ENCODE measurements around the gene STIL.

Gene STIL

DNA sequence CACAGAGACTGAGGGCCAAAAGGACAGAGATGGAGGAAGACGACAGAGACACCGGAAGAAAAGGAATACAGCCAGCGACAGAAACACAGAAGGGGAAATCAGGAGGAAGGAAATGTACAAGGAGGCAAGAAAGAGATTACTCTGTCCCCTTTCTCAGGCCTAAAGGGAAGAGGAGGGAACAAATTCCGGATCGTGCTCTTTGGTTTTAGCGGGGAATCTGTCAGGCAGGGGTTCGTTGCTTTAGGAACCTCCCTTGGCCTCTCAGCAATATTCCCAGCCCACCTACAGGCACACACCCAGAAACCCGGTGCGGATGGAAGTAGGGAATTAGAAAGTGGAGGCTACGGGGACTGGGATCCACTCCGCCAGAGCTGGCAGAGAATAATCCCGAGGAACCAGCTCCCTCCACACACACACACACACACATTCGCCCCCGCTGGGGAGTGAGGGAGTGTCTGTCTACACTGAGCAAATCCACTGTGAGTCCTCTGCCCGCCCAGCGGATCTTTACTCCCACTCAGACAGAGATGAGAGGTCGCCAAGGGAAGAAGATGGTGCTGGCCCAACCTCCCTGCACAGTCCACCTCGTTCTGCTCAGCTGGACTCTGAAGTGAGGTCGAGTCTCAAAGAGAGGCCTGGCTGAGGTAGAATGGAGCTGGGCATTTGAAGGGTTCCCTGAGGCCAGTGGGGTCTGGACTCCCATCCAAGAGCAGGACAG is 87.7 kb downstream of the STIL start:
- peaks cover 0 to under 1% of the 10 kb centered on the region in 2 donors for H3K36me3 Mint-ChIP-seq
- H3K27me3 Mint-ChIP-seq = peaks cover 53 to 64% of the 10 kb centered on the region in 2 donors
- ATAC-seq (replicated peaks) (no peak), DNase-seq (no peak)
- H3K4me3 Mint-ChIP-seq = peak overlapping the region in 1 of 2 donors; percentile 38
- no peaks in the 10 kb centered on the region for H3K9me3 Mint-ChIP-seq
- H3K4me1 Mint-ChIP-seq = peaks cover 14 to 24% of the 10 kb centered on the region in 2 donors
- no peak overlapping the region for H3K27ac Mint-ChIP-seq

DNA sequence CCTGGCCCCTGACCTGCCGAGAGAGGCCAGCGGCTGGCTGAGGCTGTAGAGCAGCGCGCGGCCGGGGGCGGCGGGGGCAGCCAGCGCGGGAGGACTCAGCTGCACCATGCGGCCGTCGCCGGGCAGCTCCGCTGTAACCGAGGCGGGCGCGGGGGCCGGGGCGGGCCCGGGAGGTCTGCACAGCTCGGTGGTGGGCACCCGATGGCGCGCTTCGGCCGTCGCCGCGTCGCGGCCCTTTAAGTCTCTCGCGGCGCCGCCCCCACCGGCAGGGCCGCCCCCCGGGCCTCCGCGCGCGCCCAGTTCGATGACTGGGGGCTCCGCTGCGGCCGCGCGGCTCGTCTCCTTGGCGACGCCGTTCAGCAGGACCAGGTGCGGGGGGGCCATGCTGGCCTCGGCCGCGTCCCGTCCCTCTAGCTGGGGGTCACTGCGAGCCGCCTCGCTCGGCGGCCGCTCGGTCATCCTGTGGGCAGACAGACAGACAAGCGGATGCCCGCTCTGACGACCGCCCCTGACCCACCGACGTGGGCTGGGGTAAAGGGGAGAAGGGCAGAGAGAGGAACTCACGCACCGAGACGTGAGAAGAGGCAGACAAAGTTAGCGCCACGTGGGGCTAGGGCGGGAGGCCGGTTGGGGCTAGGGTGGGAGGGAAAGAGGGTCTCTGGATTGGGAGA is 88.4 kb downstream of the STIL start:
- Mint-ChIP-seq H3K4me3 (peak overlapping the region; percentile 37 to 38), H3K36me3 (no peaks in the 10 kb centered on the region), H3K27me3 (peaks cover 48 to 63% of the 10 kb centered on the region in 2 donors), H3K27ac (no peak overlapping the region), H3K9me3 (peaks cover 0 to 1% of the 10 kb centered on the region in 2 donors), H3K4me1 (peaks cover 13 to 16% of the 10 kb centered on the region in 2 donors)
- DNase-seq = no peak
- ATAC-seq (replicated peaks) = peak; percentile 15 to 27

DNA sequence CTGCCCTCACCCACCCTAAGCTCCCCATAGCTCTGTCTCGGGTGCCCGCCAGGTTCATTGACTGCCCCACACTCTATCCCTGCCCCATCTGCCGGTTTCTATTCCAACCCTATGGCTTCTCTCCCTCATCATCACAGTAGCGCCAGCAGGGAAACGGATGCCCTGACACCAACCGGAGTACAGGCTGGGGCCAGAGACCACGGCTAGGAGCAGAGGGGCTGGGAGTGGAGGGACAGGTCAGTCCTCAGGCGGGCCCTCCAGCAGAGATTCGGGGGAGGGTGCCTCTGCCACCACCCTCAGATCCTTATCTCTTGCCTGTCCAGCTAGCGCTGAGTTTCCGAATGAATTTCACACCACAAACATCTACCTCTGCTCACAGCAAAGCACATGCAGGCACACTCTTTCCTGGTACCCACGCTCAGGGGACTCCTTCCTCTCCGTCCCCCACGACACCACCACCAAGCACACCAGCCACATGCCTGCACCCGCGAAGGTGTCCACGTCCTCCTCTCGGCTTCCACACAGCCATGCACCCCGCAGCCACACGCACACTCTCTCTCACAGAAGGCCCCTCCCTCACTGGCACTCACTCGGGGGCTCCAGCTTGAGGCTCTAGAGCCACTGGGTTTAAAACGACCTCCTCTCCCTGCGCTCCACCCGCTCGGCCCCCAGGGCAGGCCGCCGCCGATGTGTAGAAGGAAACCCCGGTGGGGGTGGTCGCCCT is 89.1 kb downstream of the STIL start:
- H3K4me1 Mint-ChIP-seq = peaks cover 6 to 9% of the 10 kb centered on the region in 2 donors
- H3K4me3 Mint-ChIP-seq = no peak overlapping the region
- peak in 1 of 2 donors; percentile 12 for ATAC-seq (replicated peaks)
- no peak for DNase-seq
- peaks cover 41 to 62% of the 10 kb centered on the region in 2 donors for H3K27me3 Mint-ChIP-seq
- H3K9me3 Mint-ChIP-seq = peaks cover 0 to 1% of the 10 kb centered on the region in 2 donors
- no peak overlapping the region for H3K27ac Mint-ChIP-seq
- H3K36me3 Mint-ChIP-seq = no peaks in the 10 kb centered on the region

DNA sequence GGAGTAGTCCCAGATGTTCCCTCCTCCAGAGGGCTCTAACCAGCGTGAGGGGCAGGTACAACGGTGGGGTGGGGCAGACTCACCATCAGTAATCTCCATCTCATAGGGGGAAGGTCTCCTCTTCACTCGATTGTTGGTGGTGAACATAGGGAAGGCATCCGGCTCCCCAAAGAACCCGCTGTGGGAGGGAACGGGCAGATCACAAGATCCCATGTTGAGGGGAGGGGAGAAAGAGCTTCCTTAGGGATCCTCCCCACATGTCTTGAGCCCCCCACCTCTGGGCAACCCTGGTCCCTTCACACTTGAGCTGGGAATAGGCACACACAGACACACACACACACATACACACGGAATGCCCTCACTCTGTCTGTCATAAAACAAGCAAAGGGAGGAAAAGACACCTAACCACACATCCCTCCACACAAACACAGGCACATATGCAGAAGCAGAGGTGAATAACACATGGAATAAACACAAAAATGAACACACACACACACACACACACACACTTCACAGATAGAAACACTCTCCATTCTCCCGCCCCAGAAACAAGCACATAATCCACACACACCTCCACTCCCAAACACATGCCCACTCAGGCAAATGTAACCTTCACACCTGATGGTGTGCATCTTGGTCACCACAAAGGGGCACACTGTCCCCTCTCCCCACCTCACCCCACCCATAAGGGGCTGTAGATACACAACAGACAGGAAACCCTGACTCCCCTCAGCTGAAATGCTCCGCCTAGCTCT is 89.8 kb downstream of the STIL start:
- peaks cover 0 to 1% of the 10 kb centered on the region in 2 donors for H3K9me3 Mint-ChIP-seq
- no peak overlapping the region for H3K4me3 Mint-ChIP-seq
- H3K27me3 Mint-ChIP-seq = peaks cover 34 to 55% of the 10 kb centered on the region in 2 donors
- H3K36me3 Mint-ChIP-seq = no peaks in the 10 kb centered on the region
- DNase-seq (no peak), ATAC-seq (replicated peaks) (no peak)
- H3K4me1 Mint-ChIP-seq = peaks cover 2 to 3% of the 10 kb centered on the region in 2 donors
- no peak overlapping the region for H3K27ac Mint-ChIP-seq

DNA sequence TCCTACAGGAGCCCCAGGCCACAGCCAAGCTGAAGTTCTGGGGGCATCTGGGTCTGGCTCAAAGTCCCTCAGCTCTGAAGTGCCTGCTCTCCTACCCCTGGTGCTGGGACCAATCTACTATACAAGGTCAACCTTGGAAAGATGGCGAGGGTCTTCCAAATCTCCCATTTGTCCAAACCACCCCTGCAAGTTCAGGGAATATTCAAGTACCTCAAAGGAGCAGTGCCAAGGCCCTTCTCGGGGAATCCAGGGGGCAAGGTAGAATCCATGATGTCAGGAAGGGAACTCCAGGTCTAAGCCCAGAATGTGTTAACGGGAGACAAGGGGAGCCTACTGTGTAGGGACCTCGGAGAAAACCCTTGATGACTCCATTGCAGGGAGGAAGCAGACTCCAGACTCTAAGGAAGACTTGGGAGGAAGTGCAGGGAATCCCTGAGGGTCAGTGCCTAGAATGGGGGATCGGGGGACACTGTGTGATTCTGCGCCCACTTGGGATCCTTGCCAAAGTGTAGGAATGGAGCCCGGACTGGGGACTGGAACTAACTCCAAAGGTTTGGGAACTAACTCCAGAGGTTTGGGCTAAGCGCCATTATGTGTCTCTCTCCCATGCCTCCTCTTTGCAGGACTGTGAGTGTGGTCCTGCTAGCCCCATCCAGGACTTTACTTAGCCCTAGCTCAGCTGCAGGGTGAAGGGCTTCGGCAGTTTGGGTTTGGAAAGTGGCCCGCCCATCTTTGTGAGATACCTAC is 90.6 kb downstream of the STIL start:
- Mint-ChIP-seq H3K9me3 (peaks cover 0 to 1% of the 10 kb centered on the region in 2 donors), H3K4me1 (peaks cover 0 to 2% of the 10 kb centered on the region in 2 donors), H3K36me3 (no peaks in the 10 kb centered on the region)

GRCh38 chr1:47222476-47222875 is 91.5 kb downstream of the STIL start:
- ATAC-seq (replicated peaks) (no peak), DNase-seq (no peak)
- no peaks in the 10 kb centered on the region for H3K36me3 Mint-ChIP-seq
- H3K27ac Mint-ChIP-seq = no peak overlapping the region
- H3K4me3 Mint-ChIP-seq = no peak overlapping the region
- peaks cover 22 to 39% of the 10 kb centered on the region in 2 donors for H3K27me3 Mint-ChIP-seq
- H3K4me1 Mint-ChIP-seq = peaks cover 0 to 2% of the 10 kb centered on the region in 2 donors
- peaks cover 0 to 1% of the 10 kb centered on the region in 2 donors for H3K9me3 Mint-ChIP-seq

More for the DNA sequence above, 90.6 kb downstream of the STIL start:
- H3K27ac Mint-ChIP-seq = no peak overlapping the region
- no peak overlapping the region for H3K4me3 Mint-ChIP-seq
- DNase-seq (no peak), ATAC-seq (replicated peaks) (no peak)
- peaks cover 30 to 48% of the 10 kb centered on the region in 2 donors for H3K27me3 Mint-ChIP-seq

- Mint-ChIP-seq H3K4me3 (no peak overlapping the region), H3K36me3 (no peaks in the 10 kb centered on the region), H3K27ac (no peak overlapping the region), H3K4me1 (no peaks in the 10 kb centered on the region), H3K27me3 (peaks cover 6 to 19% of the 10 kb centered on the region in 2 donors), H3K9me3 (peaks cover 0 to 1% of the 10 kb centered on the region in 2 donors)
- DNase-seq (no peak), ATAC-seq (replicated peaks) (no peak)
These were observed 94.2 kb downstream of the STIL start for GRCh38 chr1:47219590-47220220.

DNA sequence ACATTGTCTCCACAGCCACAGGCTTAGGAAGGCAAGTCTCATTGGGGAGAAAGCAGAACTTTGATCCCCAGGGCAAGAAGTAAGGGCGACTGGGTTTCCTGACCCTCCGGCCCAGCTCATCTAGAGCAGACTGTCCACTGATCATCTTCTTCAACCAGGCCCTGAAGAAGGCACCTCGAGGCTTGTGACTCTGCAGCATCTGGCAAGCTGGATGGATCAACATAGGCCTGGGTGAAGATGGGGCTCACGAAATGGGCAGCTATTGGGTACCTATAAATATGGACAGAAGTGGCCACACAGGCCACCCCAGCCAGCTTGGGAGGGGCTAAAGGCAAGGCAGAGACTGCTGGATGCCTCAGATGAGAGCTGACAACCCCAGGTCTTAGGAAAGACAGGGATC is 94.9 kb downstream of the STIL start:
- H3K27ac Mint-ChIP-seq = no peak overlapping the region
- no peak overlapping the region for H3K4me3 Mint-ChIP-seq
- no peak for DNase-seq
- peaks cover 0 to 1% of the 10 kb centered on the region in 2 donors for H3K9me3 Mint-ChIP-seq
- no peaks in the 10 kb centered on the region for H3K36me3 Mint-ChIP-seq
- H3K27me3 Mint-ChIP-seq = peaks cover 6 to 19% of the 10 kb centered on the region in 2 donors
- H3K4me1 Mint-ChIP-seq = no peaks in the 10 kb centered on the region
- ATAC-seq (replicated peaks) = no peak

DNA sequence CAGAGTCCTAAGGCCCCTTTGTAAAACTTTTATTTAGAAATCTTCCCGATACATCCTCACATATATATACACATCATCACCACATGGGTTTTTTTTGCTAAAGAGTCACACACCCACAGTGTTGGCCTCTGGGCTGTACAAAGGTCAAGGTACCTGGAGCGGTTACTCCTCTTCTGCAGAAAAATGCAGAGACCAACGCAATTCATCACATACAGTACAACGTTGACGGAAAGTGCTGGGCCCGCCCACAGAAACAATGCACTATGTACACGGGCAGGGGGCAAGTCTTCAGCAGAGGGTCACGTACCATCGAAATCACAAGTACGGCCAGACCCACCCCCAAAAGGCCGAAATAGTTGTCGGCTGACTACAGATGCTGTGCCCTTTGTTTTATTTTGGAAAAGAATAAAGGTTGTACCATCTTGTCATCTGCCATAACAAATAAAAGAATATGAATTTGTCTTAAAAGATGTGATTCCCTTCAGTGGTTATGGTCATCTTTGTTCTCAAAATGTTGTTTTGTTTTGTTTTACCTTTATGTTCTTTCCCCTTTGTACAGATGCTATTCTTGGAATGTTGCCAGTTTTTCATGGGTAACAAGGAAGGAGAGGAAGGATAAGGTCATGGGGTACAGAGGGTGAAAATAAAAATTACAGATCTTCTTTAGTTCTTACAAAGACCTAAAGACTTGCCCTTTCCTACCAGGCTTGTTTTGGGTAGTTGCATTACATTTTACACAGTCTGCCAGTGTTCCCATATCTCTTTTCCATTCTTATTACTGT is 97.5 kb downstream of the STIL start:
- DNase-seq (no peak), ATAC-seq (replicated peaks) (no peak)
- Mint-ChIP-seq H3K27me3 (peaks cover under 1 to 13% of the 10 kb centered on the region in 2 donors), H3K4me3 (no peak overlapping the region), H3K4me1 (peaks cover 0 to 6% of the 10 kb centered on the region in 2 donors), H3K9me3 (peaks cover 0 to 1% of the 10 kb centered on the region in 2 donors), H3K27ac (no peak overlapping the region), H3K36me3 (no peaks in the 10 kb centered on the region)

- Mint-ChIP-seq H3K27ac (no peak overlapping the region), H3K4me1 (peaks cover 0 to 6% of the 10 kb centered on the region in 2 donors), H3K4me3 (no peak overlapping the region), H3K36me3 (no peaks in the 10 kb centered on the region), H3K27me3 (peaks cover 0 to 8% of the 10 kb centered on the region in 2 donors), H3K9me3 (peaks cover 0 to under 1% of the 10 kb centered on the region in 2 donors)
- no peak for DNase-seq
- ATAC-seq (replicated peaks) = no peak
These were observed 98.2 kb downstream of the STIL start for GRCh38 chr1:47215713-47216112.

DNA sequence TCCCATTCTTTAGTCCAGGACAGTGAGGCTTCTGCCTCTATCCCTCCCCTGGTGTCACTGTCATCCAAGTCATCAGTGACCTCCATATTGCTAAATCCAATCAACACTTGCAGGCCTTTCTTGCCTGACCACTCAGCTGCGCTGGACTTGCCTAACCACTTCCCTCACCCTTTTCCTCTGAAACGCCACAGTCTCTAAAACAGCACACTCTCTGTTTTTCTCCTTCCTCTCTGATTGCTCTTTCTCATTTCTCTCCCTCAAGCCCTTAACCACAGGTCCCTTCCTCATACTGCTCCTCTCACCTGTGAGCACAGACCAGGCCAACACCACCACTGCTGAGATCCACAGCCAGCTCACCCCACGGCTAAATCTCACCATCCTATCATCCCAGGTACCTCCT is 99.4 kb downstream of the STIL start:
- Mint-ChIP-seq H3K36me3 (no peaks in the 10 kb centered on the region), H3K4me3 (no peak overlapping the region), H3K27ac (no peak overlapping the region), H3K4me1 (peaks cover 0 to 6% of the 10 kb centered on the region in 2 donors), H3K27me3 (peaks cover 0 to 3% of the 10 kb centered on the region in 2 donors), H3K9me3 (no peaks in the 10 kb centered on the region)
- no peak for DNase-seq
- ATAC-seq (replicated peaks) = no peak

GRCh38 chr1:47213230-47213963 is 100.5 kb downstream of the STIL start:
- Mint-ChIP-seq H3K4me3 (no peak overlapping the region), H3K4me1 (peaks cover 0 to 6% of the 10 kb centered on the region in 2 donors), H3K9me3 (no peaks in the 10 kb centered on the region), H3K36me3 (no peaks in the 10 kb centered on the region), H3K27ac (no peak overlapping the region), H3K27me3 (peaks cover 8 to 10% of the 10 kb centered on the region in 2 donors)
- ATAC-seq (replicated peaks) (no peak), DNase-seq (no peak)

Data from stimulated activated naive B cell treated with anti-CD40 and anti-IgM and Interleukin-4, amounts not matched to agents 10 μg/mL and 1 μg/mL and 100 μg/mL, for 72 hours (primary cell).